ENCODE measurements around the gene TNFSF15.

DNA sequence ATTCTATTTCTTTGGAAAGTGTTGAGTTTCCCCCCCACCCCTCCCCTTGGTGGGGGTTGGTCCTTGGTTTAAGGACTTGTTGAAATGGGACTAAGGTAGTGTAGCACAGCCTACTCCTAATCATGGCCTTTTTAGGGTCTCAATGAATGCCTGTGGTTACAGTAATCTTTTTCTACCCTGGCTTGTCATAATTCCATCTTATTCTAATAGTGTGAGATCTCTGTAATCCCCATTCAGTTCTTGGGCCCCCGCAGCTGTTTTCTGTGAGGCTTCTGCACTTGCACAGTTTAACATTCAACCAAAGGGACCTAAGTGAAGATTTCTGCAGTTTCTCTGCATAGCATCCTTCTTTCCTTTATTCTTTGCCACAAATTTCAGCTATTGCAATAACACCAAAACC, 30.7 kb downstream of the TNFSF15 start:
- TF ChIP-seq CTCF (conservative IDR thresholded peaks at IDR 0.05; ENCODE audit: low read depth, low read length), result no peak
- no peak for TF ChIP-seq POLR2A (IDR thresholded peaks at IDR 0.05; ENCODE audit: low read depth, low read length)
- TF ChIP-seq MXI1 (IDR thresholded peaks at IDR 0.05; ENCODE audit: borderline replicate concordance, low read depth, low read length), result no peak
- no peak for TF ChIP-seq CEBPB (IDR thresholded peaks at IDR 0.05; ENCODE audit: low read depth, low read length)
- no peak for TF ChIP-seq RAD21 (IDR thresholded peaks at IDR 0.05; ENCODE audit: low read length)
- no peak for TF ChIP-seq RCOR1 (IDR thresholded peaks at IDR 0.05; ENCODE audit: insufficient replicate concordance, low read length)
- no peak for TF ChIP-seq USF2 (IDR thresholded peaks at IDR 0.05; ENCODE audit: low read depth, low read length)
- no peak for TF ChIP-seq RFX5 (IDR thresholded peaks at IDR 0.05; ENCODE audit: low read depth, low read length)
- no peak for TF ChIP-seq SMC3 (IDR thresholded peaks at IDR 0.05; ENCODE audit: low read depth, low read length)
- TF ChIP-seq MAFK (IDR thresholded peaks at IDR 0.05; ENCODE audit: low read depth, low read length), result no peak

Data from IMR-90 (cell line).